Nephron progenitor cell (in vitro differentiated cells): ENCODE measurements around the gene NFIA.

Experiments used
- DNase-seq: peaks from one replicate; pipeline ENCODE4 v3.0.0; 2021
- H3K27ac Mint-ChIP-seq: 2 replicates; pipeline ENCODE4 v1.8.0; 2021; ENCODE audit warnings: mild to moderate bottlenecking, moderate library complexity, mixed read lengths
- H3K27me3 Mint-ChIP-seq: 2 replicates; pipeline ENCODE4 v1.8.0; 2021; ENCODE audit warnings: mild to moderate bottlenecking, low read depth, mixed read lengths; ENCODE audit not compliant: poor library complexity
- H3K36me3 Mint-ChIP-seq: 2 replicates; pipeline ENCODE4 v1.8.0; 2021; ENCODE audit warnings: low read depth, mixed read lengths
- H3K4me1 Mint-ChIP-seq: 2 replicates; pipeline ENCODE4 v1.8.0; 2021; ENCODE audit warnings: mixed read lengths
- H3K4me3 Mint-ChIP-seq: 2 replicates; pipeline ENCODE4 v1.8.0; 2021; ENCODE audit warnings: mild to moderate bottlenecking, moderate library complexity, mixed read lengths
- H3K9me3 Mint-ChIP-seq: 2 replicates; pipeline ENCODE4 v1.8.0; 2021; ENCODE audit warnings: mild to moderate bottlenecking, moderate library complexity, mixed read lengths
- TF ChIP-seq, protein P1 (sequence below): fragments of 200-600 bp; sonication (generic); IDR thresholded peaks from 2 replicates; pipeline ENCODE4 v1.5.0; 2021; ENCODE audit warnings: antibody characterized with exemption

Gene NFIA

GRCh38 chr1:61100578-61100977 is 18.2 kb downstream of the NFIA start:
- Mint-ChIP-seq H3K4me3 (no peak overlapping the region), H3K36me3 (no peaks in the 10 kb centered on the region), H3K27me3 (peaks cover 45% of the 10 kb centered on the region), H3K4me1 (no peaks in the 10 kb centered on the region), H3K27ac (no peak overlapping the region), H3K9me3 (no peaks in the 10 kb centered on the region)
- TF ChIP-seq, protein P1, sequence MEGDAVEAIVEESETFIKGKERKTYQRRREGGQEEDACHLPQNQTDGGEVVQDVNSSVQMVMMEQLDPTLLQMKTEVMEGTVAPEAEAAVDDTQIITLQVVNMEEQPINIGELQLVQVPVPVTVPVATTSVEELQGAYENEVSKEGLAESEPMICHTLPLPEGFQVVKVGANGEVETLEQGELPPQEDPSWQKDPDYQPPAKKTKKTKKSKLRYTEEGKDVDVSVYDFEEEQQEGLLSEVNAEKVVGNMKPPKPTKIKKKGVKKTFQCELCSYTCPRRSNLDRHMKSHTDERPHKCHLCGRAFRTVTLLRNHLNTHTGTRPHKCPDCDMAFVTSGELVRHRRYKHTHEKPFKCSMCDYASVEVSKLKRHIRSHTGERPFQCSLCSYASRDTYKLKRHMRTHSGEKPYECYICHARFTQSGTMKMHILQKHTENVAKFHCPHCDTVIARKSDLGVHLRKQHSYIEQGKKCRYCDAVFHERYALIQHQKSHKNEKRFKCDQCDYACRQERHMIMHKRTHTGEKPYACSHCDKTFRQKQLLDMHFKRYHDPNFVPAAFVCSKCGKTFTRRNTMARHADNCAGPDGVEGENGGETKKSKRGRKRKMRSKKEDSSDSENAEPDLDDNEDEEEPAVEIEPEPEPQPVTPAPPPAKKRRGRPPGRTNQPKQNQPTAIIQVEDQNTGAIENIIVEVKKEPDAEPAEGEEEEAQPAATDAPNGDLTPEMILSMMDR: no peak
- no peak for DNase-seq

GRCh38 chr1:61101536-61101935 is 19.2 kb downstream of the NFIA start:
- DNase-seq: no peak
- peaks cover 42% of the 10 kb centered on the region for H3K27me3 Mint-ChIP-seq
- H3K4me1 Mint-ChIP-seq: no peaks in the 10 kb centered on the region
- TF ChIP-seq, protein P1: no peak
- no peaks in the 10 kb centered on the region for H3K9me3 Mint-ChIP-seq
- no peaks in the 10 kb centered on the region for H3K36me3 Mint-ChIP-seq
- no peak overlapping the region for H3K27ac Mint-ChIP-seq
- no peak overlapping the region for H3K4me3 Mint-ChIP-seq

- H3K4me3 Mint-ChIP-seq: no peak overlapping the region
- no peaks in the 10 kb centered on the region for H3K4me1 Mint-ChIP-seq
- H3K27ac Mint-ChIP-seq: no peak overlapping the region
- H3K27me3 Mint-ChIP-seq: peaks cover 40% of the 10 kb centered on the region
- peaks cover 3% of the 10 kb centered on the region for H3K9me3 Mint-ChIP-seq
- DNase-seq: no peak
- TF ChIP-seq, protein P1: no peak
- no peaks in the 10 kb centered on the region for H3K36me3 Mint-ChIP-seq
Measured at GRCh38 chr1:61102041-61102440, 19.7 kb downstream of the NFIA start.

DNA sequence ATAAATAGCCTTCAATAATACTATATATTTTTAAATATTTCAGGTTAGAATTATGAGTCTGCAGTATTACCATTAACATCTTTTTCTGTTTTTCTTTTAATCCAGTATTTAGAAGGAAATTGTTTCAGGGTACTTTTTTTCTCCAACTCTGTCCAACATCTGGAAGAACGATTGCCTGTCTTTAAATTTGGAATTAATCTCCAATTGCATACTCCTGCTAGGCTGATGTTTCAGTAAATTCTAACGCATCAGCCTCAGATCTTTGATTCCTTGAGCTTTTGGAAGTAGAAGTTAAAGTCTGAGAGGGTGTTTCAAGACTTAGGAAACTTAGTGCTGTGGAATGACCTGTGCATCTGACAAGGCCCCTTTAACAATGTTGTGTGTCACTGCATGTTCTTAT is 20.3 kb downstream of the NFIA start:
- no peak for DNase-seq
- peaks cover 9% of the 10 kb centered on the region for H3K9me3 Mint-ChIP-seq
- H3K27me3 Mint-ChIP-seq: peaks cover 35% of the 10 kb centered on the region
- H3K36me3 Mint-ChIP-seq: no peaks in the 10 kb centered on the region
- no peak overlapping the region for H3K27ac Mint-ChIP-seq
- no peak overlapping the region for H3K4me3 Mint-ChIP-seq
- no peaks in the 10 kb centered on the region for H3K4me1 Mint-ChIP-seq
- TF ChIP-seq, protein P1: no peak

GRCh38 chr1:61104220-61104671 is 21.9 kb downstream of the NFIA start:
- H3K27ac Mint-ChIP-seq: no peak overlapping the region
- TF ChIP-seq, protein P1: no peak
- peaks cover 19% of the 10 kb centered on the region for H3K27me3 Mint-ChIP-seq
- peaks cover 5% of the 10 kb centered on the region for H3K36me3 Mint-ChIP-seq
- H3K9me3 Mint-ChIP-seq: peaks cover 24% of the 10 kb centered on the region
- no peak for DNase-seq
- no peak overlapping the region for H3K4me3 Mint-ChIP-seq
- peaks cover 5% of the 10 kb centered on the region for H3K4me1 Mint-ChIP-seq

GRCh38 chr1:61107638-61108037 is 25.3 kb downstream of the NFIA start:
- Mint-ChIP-seq H3K27me3 (no peaks in the 10 kb centered on the region), H3K27ac (no peak overlapping the region), H3K9me3 (peaks cover 24% of the 10 kb centered on the region), H3K4me1 (peaks cover 5% of the 10 kb centered on the region), H3K36me3 (peaks cover 5% of the 10 kb centered on the region), H3K4me3 (no peak overlapping the region)
- DNase-seq: no peak
- TF ChIP-seq, protein P1: no peak
